Large intestine (tissue), 3 donors: Measurements from ENCODE around the gene SUGP2. TPM values are rescaled to one million over a fixed set of nuclear protein-coding genes. Genes with fewer than 3 reads are reported as not detected.

Source experiments
- DNase-seq, 2 donors: peaks; one replicate each; pipeline versions ENCODE4 v3.0.0 to v3.0.0-alpha.2; 2013
- H3K27ac ChIP-seq: one replicate; pipeline ENCODE4 v1.5.1; 2013; ENCODE audit warnings: low read length
- H3K27me3 ChIP-seq: 2 replicates; pipeline ENCODE4 v1.6.1; 2013; ENCODE audit warnings: low read length; ENCODE audit not compliant: control insufficient read depth, insufficient read depth
- H3K36me3 ChIP-seq: 2 replicates; pipeline ENCODE4 v1.6.1; 2013; ENCODE audit warnings: low read length; ENCODE audit not compliant: control insufficient read depth, insufficient read depth
- H3K4me1 ChIP-seq: one replicate; pipeline ENCODE4 v1.6.1; 2013; ENCODE audit warnings: low read length; ENCODE audit not compliant: control insufficient read depth, insufficient read depth
- H3K4me3 ChIP-seq: one replicate; pipeline ENCODE4 v1.5.1; 2013; ENCODE audit warnings: low read length
- H3K9me3 ChIP-seq: one replicate; pipeline ENCODE4 v1.6.1; 2013; ENCODE audit warnings: mild to moderate bottlenecking, low read depth, low read length, moderate library complexity; ENCODE audit not compliant: control insufficient read depth
- WGBS: methylation state at CpG from one replicate; pipeline ENCODE4 v1.1.5; 2013; ENCODE audit warnings: low lambda C conversion rate; ENCODE audit not compliant: insufficient coverage; 5-methylcytosine and 5-hydroxymethylcytosine counted together
- polyA plus RNA-seq: library from polyadenylated mRNA; unstranded; fragments of 120-200 nt; gene quantifications from one replicate; pipeline ENCODE4 v1.2.1, GENCODE V29; 2013

Gene SUGP2
- polyA plus RNA-seq, 1 donor: 90.0 TPM

DNA sequence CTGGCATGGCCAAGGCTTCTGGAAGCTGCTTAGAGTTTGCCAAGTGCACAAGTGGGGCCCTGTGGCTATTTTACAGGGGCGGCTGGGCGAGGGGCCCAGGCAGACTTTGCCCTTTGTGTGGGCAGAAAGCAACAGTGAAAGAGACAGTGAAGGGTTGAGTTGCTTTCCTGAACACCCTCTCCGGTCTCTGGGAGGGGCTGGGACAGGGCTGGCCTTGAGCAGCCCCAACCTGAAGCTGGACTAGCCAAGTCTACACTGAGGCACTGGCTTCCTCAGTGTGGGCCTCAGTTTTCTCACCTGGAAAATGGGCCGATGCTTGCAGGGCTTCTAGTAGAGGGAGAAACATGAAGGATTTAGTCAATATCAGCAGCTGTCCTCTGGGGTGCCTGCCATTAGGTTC is 89.9 kb downstream of the SUGP2 start:
- Histone ChIP-seq H3K27ac (no peak overlapping the region), H3K27me3 (peaks cover 10% of the 10 kb centered on the region), H3K4me1 (peaks cover 15% of the 10 kb centered on the region), H3K36me3 (no peaks in the 10 kb centered on the region), H3K4me3 (no peak overlapping the region), H3K9me3 (peaks cover 6% of the 10 kb centered on the region)
- WGBS: no CpG with 5 or more reads among the region's 4 CpGs
- DNase-seq: no peak

DNA sequence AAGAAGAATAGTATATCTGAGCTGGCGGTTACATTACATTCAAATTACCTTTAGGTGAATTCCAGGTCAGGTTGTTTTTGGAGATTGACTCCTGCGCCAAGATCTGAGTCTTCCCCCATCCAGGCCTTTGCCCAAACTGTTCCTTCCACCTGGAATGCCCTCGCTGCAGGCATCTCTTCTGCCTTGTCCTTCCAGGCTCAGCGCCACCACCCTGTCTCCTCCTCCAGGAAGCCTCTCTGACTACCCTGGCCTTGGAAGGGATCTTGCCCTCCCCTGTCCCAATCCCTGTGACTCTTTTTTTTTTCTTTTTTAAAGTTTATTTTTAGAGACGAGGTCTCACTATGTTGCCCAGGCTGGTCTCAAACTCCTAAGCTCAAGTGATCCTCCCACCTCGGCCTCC is 90.6 kb downstream of the SUGP2 start:
- H3K27me3 ChIP-seq: peaks cover 10% of the 10 kb centered on the region
- 71% methylated on average over 1 of the region's 6 CpGs for WGBS
- no peaks in the 10 kb centered on the region for H3K36me3 ChIP-seq
- H3K4me1 ChIP-seq: peaks cover 15% of the 10 kb centered on the region
- no peak overlapping the region for H3K27ac ChIP-seq
- no peak overlapping the region for H3K4me3 ChIP-seq
- peaks cover 6% of the 10 kb centered on the region for H3K9me3 ChIP-seq
- no peak for DNase-seq

- Histone ChIP-seq H3K4me3 (no peak overlapping the region), H3K27ac (no peak overlapping the region)
- WGBS: 100% methylated on average over 1 of the region's 18 CpGs
Measured at GRCh38 chr19:18941628-18942354, 91.5 kb downstream of the SUGP2 start.

More at GRCh38 chr19:18941628-18942354, 91.5 kb downstream of the SUGP2 start:
- Histone ChIP-seq H3K4me1 (peaks cover 15% of the 10 kb centered on the region), H3K27me3 (peaks cover 10% of the 10 kb centered on the region), H3K36me3 (no peaks in the 10 kb centered on the region), H3K9me3 (peaks cover 6% of the 10 kb centered on the region)
- DNase-seq: no peak

Other genes with a start within 250 kb of the SUGP2 start
- 1.2 TPM for gene COMP, start 242.2 kb downstream of the SUGP2 start, polyA plus RNA-seq
- 52.3 TPM for gene UPF1, start 201.6 kb downstream of the SUGP2 start, polyA plus RNA-seq
- 3.1 TPM for gene CERS1, start 137.4 kb downstream of the SUGP2 start, polyA plus RNA-seq
- 135 TPM for gene COPE, start 114.1 kb downstream of the SUGP2 start, polyA plus RNA-seq
- gene DDX49, start 113.8 kb downstream of the SUGP2 start, polyA plus RNA-seq: 34.3 TPM
- 13.9 TPM for gene HOMER3, start 92.3 kb downstream of the SUGP2 start, polyA plus RNA-seq
- gene ARMC6, start 86 bp upstream of the SUGP2 start, polyA plus RNA-seq: 21.0 TPM
- gene SLC25A42, start 30.5 kb upstream of the SUGP2 start, polyA plus RNA-seq: 12.9 TPM
- 29.0 TPM for gene TMEM161A, start 105.0 kb upstream of the SUGP2 start, polyA plus RNA-seq
- gene MEF2B, start 136.7 kb upstream of the SUGP2 start, polyA plus RNA-seq: 1.4 TPM
- 17.5 TPM for gene BORCS8, start 158.6 kb upstream of the SUGP2 start, polyA plus RNA-seq
- 58.5 TPM for gene RFXANK, start 158.7 kb upstream of the SUGP2 start, polyA plus RNA-seq
- 17.4 TPM for gene NR2C2AP, start 169.9 kb upstream of the SUGP2 start, polyA plus RNA-seq
- gene NCAN, start 178.4 kb upstream of the SUGP2 start, polyA plus RNA-seq: 0.39 TPM
- gene TM6SF2, start 239.8 kb upstream of the SUGP2 start, polyA plus RNA-seq: 56.9 TPM